HG02852 (cell line): ENCODE results near the gene COA1.
"Not testable (repeated sequence)": the region's sequence is repeated elsewhere in the genome, so short reads cannot be mapped to it uniquely, and the experiment has no call there.

Experiments
- ATAC-seq: cut with Tn5 transposase; IDR thresholded peaks from one replicate; pipeline ENCODE4 v1.9.1; 2021; ENCODE audit warnings: mild to moderate bottlenecking, moderate library complexity; ENCODE audit not compliant: unreplicated experiment

The COA1 gene

DNA sequence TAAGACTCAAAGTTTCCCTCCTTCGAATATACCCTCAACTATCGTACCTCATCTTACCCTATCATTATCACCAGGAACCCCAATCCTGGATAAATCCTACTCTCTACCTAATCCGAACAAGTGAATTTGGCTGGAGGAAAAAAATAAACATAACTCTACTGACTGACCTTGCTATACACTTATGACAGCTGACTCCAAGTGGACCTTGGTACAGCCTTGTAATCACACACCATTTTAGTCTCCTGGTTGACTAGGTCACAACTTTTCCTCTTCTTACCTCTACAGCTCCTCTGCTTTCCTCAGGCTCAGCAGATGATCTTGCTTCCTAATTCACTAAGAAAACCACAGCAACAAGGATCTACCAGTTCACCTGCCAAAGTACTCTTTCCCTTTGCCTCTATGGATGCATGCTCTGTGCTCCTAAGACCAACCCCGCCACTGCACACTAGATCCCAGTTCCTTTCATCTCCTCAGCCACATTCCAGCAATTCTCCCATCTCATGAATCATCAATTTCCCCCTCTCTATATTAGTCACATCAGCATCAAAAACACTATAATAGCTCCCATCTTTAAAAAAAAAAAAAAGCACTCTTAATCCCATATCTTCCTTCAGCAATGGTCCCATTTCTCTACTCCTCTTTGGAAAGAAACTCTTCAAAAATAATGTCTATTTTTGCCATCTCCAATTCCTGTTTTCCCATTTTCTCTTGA is 35.5 kb downstream of the COA1 start:
- ATAC-seq = no peak

DNA sequence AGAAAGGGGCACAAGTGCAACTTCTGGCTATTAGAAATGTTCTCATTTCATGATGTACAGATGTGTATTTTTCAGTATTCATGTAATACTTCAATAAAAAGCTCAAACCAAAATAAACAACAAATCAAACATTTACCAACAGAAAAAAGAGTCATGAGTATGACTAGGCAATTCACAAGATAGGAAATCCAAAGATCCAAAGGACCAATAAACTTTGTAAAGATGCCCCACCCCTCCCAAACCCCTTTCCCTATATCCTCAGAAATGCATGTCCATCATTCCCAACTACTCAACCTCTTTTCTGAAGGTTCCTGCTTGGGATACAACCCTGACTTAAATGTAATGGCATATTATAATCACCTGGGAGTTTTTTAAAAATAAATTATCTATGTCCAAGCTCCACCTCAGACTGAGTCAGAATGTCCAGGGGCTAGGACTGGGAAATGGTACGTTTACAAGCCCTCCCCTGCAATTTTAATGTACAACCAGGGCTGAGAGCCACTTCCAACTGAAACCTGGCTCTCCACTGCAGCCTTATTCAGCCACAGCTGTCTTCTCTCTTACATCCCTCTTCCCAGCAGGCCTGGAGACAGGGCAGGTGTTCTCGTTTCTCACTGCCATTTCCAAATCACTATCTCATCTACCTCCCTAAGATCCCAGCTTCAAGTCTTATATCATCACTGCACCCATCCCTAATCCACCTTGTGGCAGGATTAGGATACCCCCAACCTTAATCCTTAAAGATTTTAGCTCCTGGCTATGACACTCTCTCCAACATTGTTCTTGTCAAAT is 36.5 kb downstream of the COA1 start:
- no peak for ATAC-seq

DNA sequence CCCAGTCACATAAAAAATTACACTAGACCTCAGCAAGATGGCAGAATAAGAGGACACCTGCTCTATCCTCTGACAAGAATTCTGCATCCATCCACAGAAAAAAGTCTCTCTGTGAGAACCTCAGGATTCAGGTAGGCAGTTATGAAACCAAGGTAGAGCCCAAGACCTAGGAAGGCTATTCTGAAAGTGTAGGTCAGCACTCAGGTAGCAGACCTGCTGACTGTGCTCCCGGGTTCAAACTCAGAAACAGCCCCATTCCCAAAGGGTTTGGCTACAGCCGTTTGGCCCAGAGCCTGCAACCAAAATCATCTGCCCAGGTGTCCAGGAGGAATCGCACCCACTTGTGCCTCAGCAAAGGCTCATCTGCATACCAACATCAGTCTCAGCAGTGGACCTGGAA is 37.7 kb downstream of the COA1 start:
- ATAC-seq = no peak

DNA sequence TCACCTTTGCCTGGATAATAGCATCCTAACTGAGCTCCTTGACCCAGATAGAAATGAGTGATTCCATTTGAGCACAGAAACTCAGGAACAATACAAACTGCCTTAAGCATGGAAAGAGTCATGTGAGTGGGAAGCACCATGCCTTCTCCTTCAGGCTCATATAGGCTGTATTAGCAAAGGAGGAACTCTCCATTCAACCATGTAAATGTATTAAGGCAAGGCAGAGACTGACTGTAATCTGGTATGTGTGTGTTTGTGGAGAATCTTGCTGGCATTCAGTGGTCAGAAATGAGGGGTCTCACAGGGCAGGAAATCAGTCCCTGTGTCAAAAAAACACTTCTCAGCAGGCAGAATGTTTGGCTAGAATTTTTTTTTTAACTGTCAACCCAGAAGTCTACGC is 40.2 kb downstream of the COA1 start:
- ATAC-seq = no peak

DNA sequence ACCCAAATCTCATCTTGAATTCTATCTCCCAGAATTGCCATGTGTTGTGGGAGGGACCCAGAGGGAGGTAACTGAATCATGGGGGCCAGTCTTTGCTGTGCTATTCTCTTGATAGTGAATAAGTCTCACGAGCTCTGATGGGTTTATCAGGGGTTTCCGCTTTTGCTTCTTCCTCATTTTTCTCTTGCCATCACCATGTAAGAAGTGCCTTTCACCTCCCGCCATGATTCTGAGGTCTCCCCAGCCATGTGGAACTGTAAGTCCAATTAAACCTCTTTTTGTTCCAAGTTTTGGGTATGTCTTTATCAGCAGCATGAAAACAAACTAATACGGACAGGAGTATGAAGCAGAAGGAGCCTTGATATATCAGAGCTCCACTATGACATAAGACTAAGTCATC is 41.5 kb downstream of the COA1 start:
- ATAC-seq = not testable (repeated sequence)

DNA sequence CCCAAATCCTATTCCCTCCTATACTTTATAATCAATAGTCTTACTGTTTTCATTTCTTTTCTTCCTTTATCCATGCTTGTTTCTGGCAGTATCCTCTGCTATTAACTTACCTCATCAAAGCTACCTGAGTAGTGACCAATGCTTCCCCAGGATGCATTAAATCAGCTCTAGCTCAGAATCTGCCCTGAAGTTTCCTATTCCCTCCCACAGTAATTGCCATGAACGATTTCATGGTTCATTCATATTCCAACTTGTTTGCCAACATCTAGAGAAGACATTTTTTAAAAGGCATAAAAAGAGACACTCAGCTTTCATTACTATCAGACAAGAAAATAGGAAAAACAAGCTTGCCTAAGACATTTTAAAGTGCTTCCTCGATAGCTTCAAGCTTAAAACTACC is 42.3 kb downstream of the COA1 start:
- no peak for ATAC-seq

DNA sequence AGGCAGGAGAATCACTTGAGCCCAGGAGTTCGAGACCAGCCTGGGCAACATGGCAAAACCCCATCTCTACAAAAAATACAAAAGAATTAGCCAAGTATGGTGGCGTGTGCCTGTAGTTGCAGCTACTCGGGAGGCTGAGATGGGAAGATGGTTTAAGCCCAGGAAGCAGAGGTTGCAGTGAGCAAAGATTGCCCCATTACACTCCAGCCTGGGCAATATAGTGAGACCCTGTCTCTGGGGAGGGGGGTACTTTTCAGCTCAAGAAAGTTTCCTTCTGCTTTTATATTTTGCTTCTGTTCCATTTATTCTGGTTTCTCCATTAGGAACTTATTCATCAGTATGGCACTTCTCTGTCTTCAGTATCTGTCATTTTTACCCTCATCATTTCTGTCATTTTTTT is 48.6 kb downstream of the COA1 start:
- ATAC-seq = no peak

DNA sequence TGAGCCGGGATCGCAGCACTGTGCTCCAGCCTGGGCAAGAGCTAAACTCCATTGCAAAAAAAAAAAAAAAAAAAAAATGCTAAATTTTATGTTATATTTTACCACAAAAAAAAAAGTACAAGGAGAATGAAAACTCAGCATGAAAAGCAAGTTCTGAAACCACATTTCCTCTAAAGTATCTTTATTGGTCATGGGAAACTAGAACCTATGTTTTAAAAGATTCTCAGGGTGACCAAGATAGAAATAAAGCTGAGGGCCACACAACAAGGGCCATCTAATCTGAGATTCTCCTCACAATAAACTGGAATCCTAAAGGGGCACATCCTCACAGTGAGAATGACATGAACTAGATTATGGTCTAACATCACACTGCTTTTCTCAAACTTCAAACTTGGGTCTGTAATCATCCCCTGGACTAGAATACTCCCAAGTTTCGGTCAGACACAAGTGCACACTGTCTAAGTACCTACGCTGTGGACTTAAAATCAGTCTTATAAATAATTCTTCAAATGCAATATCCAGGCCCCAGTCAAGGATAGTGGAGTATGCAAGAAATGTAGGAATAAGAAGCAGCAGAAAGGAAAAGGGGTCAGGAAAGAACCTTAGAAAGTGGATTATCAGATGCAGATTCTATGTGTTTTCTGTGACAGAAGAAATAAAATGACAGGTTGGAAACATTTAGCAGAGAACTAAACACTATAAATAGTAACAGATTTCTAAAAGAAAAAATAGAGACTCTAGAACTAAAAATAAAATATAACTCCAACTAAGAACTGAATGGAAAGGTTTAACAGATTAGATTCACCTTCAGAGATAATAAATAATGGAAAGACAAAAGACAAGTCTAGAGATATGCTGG is 49.9 kb downstream of the COA1 start:
- no peak for ATAC-seq

DNA sequence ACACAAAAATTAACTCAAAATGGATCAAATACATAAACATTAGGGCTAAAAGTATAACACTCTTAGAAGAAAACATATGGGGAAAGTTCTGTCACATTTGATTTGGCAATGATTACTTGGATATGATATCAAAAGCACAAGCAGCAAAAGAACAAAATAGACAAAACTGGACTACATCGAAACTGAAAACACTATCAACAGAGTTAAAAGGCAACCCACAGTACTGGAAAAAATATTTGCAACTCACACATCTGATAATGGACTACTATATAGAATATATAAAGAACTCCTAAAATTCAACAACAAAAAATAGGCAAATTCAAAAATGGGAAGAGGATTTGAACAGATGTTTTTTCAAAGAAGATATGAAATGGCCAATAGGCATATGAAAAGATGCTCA is 51.0 kb downstream of the COA1 start:
- ATAC-seq = no peak

DNA sequence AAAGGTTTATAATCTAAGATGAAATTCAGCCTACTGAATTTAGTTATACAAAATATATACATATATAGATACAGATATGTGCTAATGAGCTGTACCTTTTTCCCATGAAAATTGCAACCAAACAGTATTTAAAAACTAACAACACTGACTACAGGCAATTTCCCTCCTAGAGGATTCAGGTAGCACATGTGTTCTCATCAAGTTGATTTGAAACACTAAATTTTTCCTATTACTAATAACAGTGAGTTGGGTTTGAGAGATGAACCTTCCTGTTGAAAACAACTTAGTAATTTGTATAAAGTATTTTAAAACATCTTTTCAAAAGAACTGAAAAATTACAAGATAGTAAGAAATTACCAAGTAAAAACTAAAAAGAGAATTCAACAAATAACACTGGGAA is 51.5 kb downstream of the COA1 start:
- no peak for ATAC-seq

DNA sequence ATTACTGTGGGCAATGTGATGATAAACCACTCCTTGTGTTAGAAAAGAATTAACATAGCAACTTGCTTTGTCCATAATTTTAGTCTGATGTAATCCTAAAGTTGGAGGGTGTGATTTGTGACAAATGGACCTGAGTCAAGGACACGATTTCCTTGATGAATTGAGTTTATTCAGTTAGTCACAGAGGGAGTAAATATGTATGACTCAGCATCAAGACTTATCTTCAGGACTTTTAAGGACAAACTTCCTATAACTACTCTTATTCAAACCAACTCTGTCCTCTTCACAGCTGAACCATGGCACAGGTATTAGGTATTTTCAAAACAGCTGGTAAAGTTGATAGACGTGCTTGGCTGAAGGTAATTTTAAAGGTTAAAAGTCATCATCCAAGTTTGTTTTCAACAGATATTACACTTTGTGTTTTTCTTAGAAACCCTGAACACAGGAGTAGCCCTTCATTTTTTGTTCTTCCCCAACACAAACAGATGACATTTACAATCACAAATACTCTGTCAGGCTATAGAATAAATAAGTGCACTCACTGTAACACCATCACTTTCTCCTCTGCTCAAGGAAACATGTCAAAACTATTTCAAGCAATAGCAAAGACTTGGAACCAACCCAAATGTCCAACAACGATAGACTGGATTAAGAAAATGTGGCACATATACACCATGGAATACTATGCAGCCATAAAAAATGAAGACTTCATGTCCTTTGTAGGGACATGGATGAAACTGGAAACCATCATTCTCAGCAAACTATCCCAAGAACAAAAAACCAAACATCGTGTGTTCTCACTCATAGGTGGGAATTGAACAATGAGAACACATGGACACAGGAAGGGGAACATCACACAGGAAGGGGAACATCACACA is 54.5 kb downstream of the COA1 start:
- no peak for ATAC-seq

DNA sequence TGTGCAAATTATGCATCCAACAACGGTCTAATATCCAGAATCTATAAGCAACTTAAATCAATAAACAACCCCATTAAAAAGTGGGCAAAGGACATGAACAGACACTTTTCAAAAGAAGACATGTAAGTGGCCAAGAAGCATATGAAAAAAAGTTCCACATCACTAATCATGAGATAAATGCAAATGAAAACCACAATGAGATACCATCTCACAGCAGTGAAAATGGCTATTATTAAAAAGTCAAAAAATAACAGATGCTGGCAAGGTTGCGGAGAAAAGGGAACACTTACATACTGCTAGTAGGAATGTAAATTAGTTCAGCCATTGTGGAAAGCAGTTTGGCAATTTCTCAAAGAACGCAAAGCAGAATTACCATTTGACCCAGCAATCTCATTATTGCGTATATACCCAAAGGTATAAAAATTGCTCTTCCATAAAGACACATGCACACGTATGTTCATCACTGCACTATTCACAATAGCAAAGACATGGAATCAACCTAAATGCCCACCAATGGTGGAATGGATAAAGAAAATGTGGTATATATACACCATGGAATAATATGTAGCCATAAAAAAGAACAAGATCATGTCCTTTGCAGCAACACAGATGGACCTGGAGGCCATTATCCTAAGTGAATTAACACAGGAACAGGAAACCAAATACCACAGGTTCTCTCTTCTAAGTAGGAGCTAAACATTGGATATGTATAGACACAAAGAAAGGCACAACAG is 55.9 kb downstream of the COA1 start:
- ATAC-seq = not testable (repeated sequence)

DNA sequence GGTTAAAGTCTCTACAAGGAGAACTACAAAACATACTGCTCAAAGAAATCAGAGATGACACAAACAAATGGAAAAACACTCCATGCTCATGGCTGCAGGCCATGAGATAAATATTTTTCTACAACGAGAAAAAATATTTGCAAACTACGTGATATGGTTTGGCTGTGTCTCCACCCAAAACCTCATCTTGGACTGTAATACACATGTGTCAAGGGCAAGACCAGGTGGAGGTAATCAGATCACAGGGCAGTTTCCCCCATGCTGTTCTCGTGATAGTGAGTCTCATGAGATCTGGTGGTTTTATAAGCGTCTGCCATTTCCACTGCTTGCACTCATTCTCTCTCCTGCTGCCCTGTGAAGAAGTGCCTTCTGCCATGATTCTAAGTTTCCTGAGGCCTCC is 57.8 kb downstream of the COA1 start:
- no peak for ATAC-seq

DNA sequence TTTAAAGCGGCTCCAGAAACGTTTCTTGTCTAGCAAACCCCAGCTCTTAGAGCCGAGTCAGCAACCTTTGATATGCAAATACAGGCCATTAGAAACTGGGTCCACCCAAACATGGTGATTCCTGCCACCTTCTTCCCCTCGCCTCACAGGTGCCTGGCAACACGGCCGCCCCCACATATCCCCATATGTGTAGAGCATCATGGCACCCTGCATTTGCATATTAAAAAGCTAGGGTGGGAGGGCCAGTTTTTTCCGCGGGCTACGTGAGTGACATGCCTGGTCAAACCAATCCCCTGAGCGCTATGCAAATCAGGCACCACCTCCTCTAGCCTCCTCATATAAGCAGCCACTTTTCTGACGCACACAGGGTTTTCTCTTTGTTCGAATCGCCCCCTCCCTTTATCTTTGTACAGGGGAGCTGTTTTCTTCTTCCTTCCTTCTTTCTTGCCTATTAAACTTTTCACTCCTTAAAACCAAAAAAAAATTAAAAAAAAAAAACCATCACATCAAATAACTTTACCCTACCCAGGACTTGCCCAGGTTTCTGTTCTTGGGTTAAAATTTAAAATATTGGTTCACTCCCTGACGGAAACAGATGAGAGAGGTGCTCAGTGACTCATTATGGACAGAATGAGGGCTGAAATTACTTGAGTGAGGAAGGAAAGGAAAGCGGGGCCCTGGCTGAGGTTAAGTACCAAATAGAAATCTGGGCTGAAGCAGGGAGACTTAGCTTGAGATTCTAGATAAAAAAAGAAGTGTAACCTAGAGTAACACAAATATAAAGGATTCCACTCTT is 59.8 kb downstream of the COA1 start:
- ATAC-seq = no peak

DNA sequence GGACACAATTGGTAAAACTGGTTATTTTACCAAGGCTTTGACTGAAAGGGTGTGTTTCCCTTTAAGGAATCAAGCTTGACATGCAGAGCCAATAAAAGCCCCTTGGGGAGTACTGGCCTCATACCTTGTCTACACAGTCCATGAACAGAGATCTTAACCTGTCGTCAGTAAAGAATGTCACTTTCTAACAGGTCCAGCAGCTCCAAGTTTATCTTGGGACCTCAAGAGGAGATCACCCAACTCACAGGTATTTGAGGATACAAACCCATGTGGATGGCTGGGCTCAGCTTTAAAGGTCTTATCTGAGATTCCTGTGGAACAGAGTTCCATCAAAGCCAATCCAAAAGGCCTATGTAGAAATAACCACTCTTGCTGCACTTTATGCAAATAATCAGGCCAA is 61.3 kb downstream of the COA1 start:
- no peak for ATAC-seq

DNA sequence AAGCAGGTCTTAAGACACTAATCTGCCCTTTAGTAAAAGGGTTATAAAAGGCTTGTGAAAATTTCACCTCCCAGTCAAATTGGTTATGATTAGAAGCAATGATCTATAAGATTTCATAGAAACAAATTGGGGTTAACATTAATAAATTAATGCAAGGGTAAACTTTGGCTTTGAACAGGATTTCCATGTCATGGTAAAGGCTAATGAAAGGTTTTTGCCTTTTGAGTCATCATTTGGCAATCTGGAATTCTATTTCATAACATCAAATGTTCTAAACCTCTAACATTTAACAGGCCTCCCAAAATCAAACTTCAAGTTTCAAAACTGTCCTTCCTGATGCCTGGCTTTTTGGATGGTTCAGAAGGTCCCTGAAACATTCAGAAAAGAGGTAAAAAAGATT is 62.4 kb downstream of the COA1 start:
- no peak for ATAC-seq

DNA sequence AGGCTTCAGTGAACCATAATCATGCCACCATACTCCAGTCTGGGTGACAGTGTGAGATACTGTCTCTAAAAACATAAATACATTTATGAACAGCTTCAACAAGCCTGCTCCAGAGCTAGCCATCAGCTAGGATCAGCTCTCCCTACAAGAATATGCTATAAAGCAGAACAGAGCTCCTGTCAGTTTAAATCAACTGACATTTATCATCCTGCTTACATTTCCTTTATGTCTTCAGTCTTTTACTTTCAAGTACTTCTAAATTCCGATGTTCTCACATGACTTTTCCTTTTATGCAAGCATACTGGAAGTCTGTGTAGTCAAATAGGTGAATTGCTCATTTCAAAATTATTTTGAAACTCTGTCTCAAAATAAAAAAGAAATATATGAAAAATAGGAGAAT is 64.6 kb downstream of the COA1 start:
- no peak for ATAC-seq

DNA sequence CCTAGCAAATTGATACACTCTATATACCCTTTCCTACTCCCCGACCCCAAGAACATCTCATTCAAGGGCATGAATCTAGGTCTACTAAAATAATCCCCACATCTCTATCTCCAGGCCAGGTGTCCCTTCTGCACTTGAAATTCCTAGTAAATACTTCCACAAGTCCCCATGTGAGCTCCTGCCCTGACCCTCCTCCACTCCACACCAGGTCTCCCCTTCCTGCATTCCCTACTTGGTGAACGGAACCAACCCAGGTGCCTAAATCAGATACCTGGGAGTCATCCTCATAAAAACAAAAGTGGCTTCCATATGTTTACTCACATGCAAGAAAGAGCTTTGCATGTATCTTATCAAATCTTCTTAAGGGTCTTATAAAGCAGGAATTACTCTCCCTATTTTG is 69.2 kb downstream of the COA1 start:
- ATAC-seq = no peak

DNA sequence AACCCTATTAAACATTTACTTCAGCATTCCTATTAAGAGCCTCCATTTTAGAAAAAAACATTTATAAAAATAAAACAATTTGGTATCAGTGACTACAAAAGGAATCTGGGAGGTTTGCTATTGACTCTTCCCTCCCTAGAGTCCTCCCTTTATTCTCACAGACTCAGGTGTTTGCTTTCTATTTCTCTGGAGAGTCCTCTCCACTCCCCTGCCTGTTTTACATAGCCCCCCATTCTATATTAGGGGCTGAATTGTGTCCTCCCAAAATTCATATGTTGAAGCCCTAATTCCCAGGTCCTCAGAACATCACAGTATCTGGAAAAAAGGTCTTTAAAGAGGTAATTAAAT is 69.8 kb downstream of the COA1 start:
- ATAC-seq = no peak
